T47D (cell line): ENCODE results near the gene SINHCAF.
A peak's percentile ranks its signal among the peaks of the same experiment; 100 is the strongest.

ENCODE experiments used
- DNase-seq, 2 experiments: peaks; one replicate each; pipeline versions ENCODE4 v3.0.0 to v3.0.0-alpha.2; 2011 to 2012; ENCODE audit warnings: low read depth in 1 of 2, low spot score in 1 of 2
- JUND ChIP-seq: IDR thresholded peaks from 2 replicates; pipeline ENCODE4 v1.6.1; 2012; ENCODE audit warnings: low read depth
- in situ Hi-C: cut with HindIII; loops from 2 replicates; pipeline ENCODE4 v1.10.0; 2016; ENCODE audit warnings: low sequenced_read_pairs, low pct_unique_long_range_greater_than_20kb

SINHCAF gene

GRCh38 chr12:31324116-31324844 lies 1.7 kb downstream of the SINHCAF start:
- DNase-seq: peak; percentile 74 to 92

GRCh38 chr12:31323391-31324115 lies 2.4 kb downstream of the SINHCAF start:
- no peak for TF ChIP-seq JUND
- in situ Hi-C loops: no loop called here
- no peak for DNase-seq

More at GRCh38 chr12:31324116-31324844, 1.7 kb downstream of the SINHCAF start:
- TF ChIP-seq JUND: peak; percentile 64; the same call in 1 of the 2 replicates
- in situ Hi-C loops: no loop called here

DNA sequence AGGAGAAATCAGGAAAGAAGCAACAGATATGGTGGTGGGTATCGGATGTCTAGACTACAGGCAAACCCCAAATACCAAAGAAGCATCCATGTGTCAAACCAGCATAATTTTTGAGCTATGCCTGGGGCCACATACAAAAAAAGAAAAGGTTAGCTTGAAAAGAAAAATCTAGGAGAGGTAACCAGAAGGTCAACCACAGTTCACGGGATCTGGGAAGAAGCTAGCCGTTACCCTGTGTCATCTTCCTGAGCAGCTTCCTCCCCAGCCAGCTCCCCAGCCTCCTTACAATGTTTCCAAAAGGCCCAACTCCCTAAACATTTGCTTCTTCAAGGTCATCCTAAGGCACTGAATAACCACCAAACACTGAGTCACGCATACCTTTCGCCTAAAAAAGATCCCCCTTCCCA lies 3.1 kb downstream of the SINHCAF start:
- no peak for DNase-seq
- TF ChIP-seq JUND: no peak
- in situ Hi-C loops: no loop called here

GRCh38 chr12:31321897-31322228 lies 4.1 kb downstream of the SINHCAF start:
- no peak for DNase-seq
- in situ Hi-C loops: no loop called here
- TF ChIP-seq JUND: no peak

- DNase-seq: no peak
- in situ Hi-C loops: no loop called here
- no peak for TF ChIP-seq JUND
These were observed 4.6 kb downstream of the SINHCAF start for GRCh38 chr12:31321186-31321896.

- in situ Hi-C loops: no loop called here
- no peak for DNase-seq
- no peak for TF ChIP-seq JUND
These were observed 7.2 kb downstream of the SINHCAF start for GRCh38 chr12:31318657-31319269.

GRCh38 chr12:31317471-31318395 lies 8.2 kb downstream of the SINHCAF start:
- in situ Hi-C loops: no loop called here

DNA sequence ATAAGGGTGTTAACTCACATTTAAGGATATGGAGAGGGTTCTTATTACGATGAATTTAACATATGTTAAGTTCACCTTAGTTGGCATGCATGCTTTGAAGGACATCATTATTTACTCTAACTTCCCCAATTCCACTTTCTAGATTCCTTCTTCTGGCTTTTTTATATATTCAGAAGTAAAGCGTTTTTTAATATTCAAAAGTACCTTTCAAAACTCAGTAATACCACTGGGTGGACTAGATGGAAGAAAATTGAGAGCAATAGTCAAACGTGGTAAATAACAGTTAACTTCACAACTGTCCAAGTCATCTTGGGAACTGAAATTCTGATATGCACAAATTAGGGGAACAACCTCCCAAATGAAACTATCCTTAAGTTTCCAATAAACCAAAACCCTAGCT lies 9.1 kb downstream of the SINHCAF start:
- no peak for TF ChIP-seq JUND
- no peak for DNase-seq
- in situ Hi-C loops: no loop called here

More at GRCh38 chr12:31317471-31318395, 8.2 kb downstream of the SINHCAF start:
- TF ChIP-seq JUND: no peak
- peak in 1 of 2 experiments; percentile 11 for DNase-seq

DNA sequence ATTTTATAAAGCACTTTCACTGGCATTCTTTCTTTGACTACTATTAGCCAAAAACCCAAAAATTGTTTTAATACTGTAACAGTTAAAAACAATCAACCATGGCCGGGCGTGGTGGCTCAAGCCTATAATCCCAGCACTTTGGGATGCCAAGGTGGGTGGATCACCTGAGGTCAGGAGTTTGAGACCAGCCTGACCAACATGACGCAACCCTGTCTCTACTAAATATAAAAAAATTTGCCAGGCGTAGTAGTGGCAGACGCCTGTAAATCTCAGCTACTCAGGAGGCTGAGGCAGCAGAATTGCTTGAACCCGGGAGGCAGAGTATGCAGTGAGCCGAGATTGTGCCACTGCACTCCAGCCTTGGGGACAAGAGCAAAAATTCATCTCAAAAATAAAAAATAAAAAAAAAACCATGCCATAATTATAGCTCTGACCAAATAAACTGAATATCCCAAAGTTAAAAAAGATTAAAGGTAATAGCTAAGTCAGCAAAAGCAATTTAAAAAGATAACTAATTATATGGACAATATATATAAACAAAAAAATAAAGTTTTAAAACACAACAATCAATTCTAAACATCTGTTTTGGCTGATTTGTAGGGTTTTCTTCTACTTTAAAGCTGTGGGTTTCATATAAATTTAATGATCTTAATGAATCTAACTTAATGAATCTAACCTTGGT lies 10.0 kb downstream of the SINHCAF start:
- DNase-seq: no peak
- in situ Hi-C loops: no loop called here
- TF ChIP-seq JUND: no peak

DNA sequence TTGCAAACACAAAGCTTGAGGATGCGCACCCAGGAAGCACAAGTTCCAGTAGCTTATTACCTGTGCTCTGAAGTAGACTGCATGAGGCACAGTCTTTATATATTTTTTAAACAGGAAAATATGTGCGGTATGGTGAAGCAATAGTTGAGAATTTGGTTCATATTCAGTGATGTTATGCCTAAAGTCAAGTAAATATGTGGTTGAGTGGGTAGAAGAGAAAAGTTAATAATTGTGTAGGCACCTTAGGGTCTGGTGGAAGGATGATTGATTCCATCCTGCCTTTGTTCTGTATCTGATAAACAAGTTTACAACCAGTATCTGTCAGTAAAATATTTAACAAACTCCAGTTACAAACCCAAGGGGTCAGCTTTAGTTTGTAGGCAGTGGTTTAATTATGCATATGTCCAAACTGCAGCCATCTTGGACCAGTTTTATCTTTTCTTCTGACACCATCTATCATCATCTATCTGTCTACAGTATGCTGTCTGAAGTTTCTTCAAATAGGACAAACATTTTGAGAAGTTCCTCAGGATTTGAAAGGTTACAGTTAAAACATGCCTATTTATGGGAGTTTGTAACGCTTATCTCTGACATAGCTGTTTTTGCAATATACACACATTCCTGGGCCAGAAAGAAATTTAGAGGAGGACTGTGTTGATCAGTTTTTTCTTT lies 10.8 kb downstream of the SINHCAF start:
- in situ Hi-C loops: no loop called here
- no peak for TF ChIP-seq JUND

DNA sequence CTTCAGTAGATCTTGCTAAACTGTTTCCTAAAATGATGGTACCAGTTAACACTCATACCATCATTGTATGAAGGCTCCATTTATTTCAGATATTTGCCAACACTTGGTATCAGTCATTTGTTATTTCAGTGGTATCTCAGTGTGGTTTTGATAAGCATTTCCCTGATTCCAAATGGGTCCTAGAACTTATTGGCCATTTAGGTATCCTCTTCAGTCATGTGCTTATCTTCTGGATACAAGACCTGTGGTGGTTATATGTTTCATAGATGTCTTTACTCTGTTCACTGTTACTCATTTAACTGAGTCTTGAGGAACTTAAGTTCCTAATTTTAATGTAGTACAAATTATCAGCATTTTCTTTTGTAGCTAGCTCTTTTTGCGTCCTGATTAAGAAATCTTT lies 13.5 kb downstream of the SINHCAF start:
- in situ Hi-C loops: no loop called here
- DNase-seq: no peak
- no peak for TF ChIP-seq JUND

More for the DNA sequence above, 10.8 kb downstream of the SINHCAF start:
- no peak for DNase-seq
